GM12801 (cell line): ENCODE results near the gene RTBDN.

Experiments used
- CTCF ChIP-seq: IDR thresholded peaks from one replicate; pipeline ENCODE4 v1.5.1; 2011; ENCODE audit warnings: control low read depth; ENCODE audit not compliant: insufficient read length; ENCODE audit errors: extremely low read depth

RTBDN gene

DNA sequence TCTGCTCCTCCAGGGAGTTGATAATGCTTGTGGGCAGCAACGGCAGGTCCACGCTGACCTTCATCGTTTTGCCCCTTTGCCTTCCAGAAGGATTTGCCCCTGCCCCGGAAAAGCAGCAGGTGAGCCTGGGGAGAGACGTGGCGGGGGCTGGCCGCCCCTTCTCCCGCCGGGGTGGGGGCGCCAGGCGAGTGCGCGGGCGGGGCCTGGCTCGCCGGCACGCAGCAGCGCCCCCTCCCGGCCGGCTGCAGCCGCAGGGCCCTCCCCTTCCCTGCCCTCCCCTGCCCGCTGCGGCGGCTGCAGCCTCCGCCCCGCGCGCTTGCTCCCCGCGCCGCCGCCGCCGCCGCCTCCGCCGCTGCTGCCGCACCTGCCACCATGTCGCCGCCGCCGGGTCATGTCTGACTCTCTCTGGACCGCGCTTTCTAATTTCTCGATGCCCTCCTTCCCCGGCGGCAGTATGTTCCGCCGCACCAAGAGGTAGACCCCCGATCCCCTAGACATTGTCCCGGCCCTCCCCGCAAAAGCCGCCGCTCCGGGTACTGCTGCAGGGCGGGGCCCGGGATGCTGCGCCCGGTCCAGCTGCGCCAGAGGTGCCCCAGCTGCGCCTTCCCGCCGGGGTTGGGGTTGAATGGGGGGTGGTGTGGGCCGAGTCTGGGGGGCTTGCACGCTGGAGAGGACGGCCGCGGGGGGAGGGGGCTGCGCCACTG lies 4.0 kb upstream of the RTBDN start, which contains the start of gene MAST1:
Gene MAST1 (plus strand): TSS at position 334 of the 704 bp plus-strand sequence. CDS start 58 bp downstream, at position 392.
- TF ChIP-seq CTCF, result no peak

DNA sequence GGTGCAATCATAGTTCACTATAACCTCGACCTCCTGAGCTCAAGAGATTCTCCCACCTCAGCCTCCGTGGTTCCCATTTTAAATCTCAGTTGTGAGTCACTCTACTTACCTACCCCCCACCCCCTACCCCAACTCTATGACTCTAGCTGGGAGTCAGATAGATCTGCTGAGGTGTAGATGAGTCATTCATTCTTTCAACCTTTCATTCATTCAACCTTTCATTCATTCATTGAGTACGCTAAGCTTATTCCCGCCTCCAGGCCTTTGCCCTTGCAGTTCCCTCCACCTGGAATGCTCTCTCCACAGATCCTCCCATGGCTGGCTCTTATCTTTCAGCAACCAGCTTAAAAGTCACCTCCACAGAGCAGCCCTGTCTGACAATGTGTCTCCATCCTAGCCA lies 2.8 kb upstream of the RTBDN start:
- no peak for TF ChIP-seq CTCF

- TF ChIP-seq CTCF, result no peak
Measured at GRCh38 chr19:12836529-12836863, 2.1 kb upstream of the RTBDN start.

- TF ChIP-seq CTCF, result no peak
Measured at GRCh38 chr19:12834976-12835757, 788 bp upstream of the RTBDN start.

DNA sequence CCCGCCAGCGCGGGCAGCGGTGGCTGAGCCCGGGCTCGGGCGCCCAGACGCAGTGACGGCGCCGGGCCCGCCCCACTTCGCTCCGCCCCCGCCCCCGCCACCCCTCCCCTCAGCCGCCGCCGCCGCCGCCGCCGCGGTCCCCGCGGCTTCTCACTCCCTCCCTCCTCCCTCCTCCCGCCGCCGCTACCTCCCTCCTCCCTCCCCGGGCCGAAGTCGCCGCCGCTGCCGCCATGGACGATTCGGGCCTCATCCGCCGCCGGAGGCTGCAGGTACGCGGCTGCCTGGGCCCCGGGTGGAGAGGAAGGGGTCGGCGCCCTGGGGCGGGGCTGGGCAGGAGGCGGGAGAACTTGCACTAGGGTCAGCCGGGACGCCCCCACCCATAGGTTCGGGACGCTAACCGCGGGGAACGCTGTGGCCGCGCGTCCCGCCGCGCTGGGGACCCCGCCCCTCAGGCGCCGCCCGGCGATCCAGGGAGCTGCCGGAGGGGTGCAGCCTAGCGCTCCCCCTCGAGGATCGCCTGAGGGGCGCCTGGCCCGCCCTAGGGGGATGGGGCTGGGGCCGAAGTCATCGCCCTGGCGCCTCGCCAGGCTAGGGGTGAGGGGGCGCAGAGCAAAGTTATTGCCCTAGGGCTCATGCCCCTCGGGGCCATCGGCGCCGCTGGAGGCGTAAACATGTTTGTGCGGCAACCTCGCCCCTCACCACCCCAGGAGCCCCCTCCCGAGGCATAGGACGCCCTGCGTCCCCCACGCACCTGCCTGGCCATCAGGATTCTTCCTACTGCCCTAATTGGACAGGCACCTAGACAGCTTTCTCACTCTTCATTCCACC lies 427 bp downstream of the RTBDN start:
- no peak for TF ChIP-seq CTCF

- TF ChIP-seq CTCF, result no peak
Measured at GRCh38 chr19:12833418-12833737, 1.0 kb downstream of the RTBDN start.

GRCh38 chr19:12828494-12828893 lies 5.9 kb downstream of the RTBDN start:
- no peak for TF ChIP-seq CTCF
